Erythroblast (primary cell): Measurements from ENCODE around the gene SYNPO2.

ENCODE experiments used
- GATA1 ChIP-seq: IDR thresholded peaks from 2 replicates; pipeline ENCODE4 v1.6.1; 2011; ENCODE audit warnings: low read depth, mild to moderate bottlenecking, control low read depth, low read length, moderate library complexity
- POLR2A ChIP-seq: IDR thresholded peaks from 2 replicates; pipeline ENCODE4 v1.6.1; 2011; ENCODE audit warnings: mild to moderate bottlenecking, low read length

GRCh38 chr4:119038116-119038841 is 149.6 kb downstream of the SYNPO2 start:
- TF ChIP-seq POLR2A (no peak), GATA1 (no peak)
